H1 (cell line): ENCODE results near the gene RGS11.

Source experiments
- BRCA1 ChIP-seq: IDR thresholded peaks from 2 replicates; pipeline ENCODE4 v1.6.1; 2012; ENCODE audit warnings: low read depth, low read length, improper control_type of control experiment
- CTCF ChIP-seq, 3 experiments: IDR thresholded peaks; 1 replicate in 2 of 3; 2 replicates in 1 of 3; pipeline versions ENCODE4 v1.5.1 to v1.6.1; 2011; ENCODE audit warnings: low read length in 3 of 3, mild to moderate bottlenecking in 3 of 3, inconsistent platforms in 2 of 3, low read depth in 1 of 3, moderate library complexity in 1 of 3; ENCODE audit not compliant: insufficient read depth in 1 of 3; ENCODE audit errors: control extremely low read depth in 1 of 3

GRCh38 chr16:272633-273546 lies 2.9 kb downstream of the RGS11 start:
- TF ChIP-seq BRCA1 (no peak), CTCF (IDR thresholded peaks at IDR 0.05; ENCODE audit: control extremely low read depth in 1 of 3, insufficient read depth in 1 of 3, low read depth in 1 of 3, low read length in 3 of 3) (no peak)
